HG02571 (cell line): ENCODE results near the gene PLEKHG4B.
"Not testable (repeated sequence)": the region's sequence is repeated elsewhere in the genome, so short reads cannot be mapped to it uniquely, and the experiment has no call there.

Source experiments
- ATAC-seq: cut with Tn5 transposase; IDR thresholded peaks from one replicate; pipeline ENCODE4 v1.9.1; 2021; ENCODE audit warnings: mild to moderate bottlenecking, moderate library complexity; ENCODE audit not compliant: unreplicated experiment

Gene PLEKHG4B

GRCh38 chr5:93221-93980 is 1.4 kb downstream of the PLEKHG4B start:
- ATAC-seq, result no peak

GRCh38 chr5:94113-94892 is 2.3 kb downstream of the PLEKHG4B start:
- no peak for ATAC-seq

- no peak for ATAC-seq
Measured at GRCh38 chr5:95241-95980, 3.4 kb downstream of the PLEKHG4B start.

- no peak for ATAC-seq
Measured at GRCh38 chr5:96976-97660, 5.2 kb downstream of the PLEKHG4B start.

- ATAC-seq, result no peak
Measured at GRCh38 chr5:99815-100214, 7.8 kb downstream of the PLEKHG4B start.

- no peak for ATAC-seq
Measured at GRCh38 chr5:102411-103043, 10.6 kb downstream of the PLEKHG4B start.

- not testable (repeated sequence) for ATAC-seq
Measured at GRCh38 chr5:104106-104505, 12.1 kb downstream of the PLEKHG4B start.

- ATAC-seq, result no peak
Measured at GRCh38 chr5:104778-105296, 12.9 kb downstream of the PLEKHG4B start.

GRCh38 chr5:105504-106070 is 13.6 kb downstream of the PLEKHG4B start:
- ATAC-seq, result no peak

- ATAC-seq, result no peak
Measured at GRCh38 chr5:106587-106986, 14.6 kb downstream of the PLEKHG4B start.

- no peak for ATAC-seq
Measured at GRCh38 chr5:107526-107925, 15.6 kb downstream of the PLEKHG4B start.

- ATAC-seq, result no peak
Measured at GRCh38 chr5:109826-110225, 17.9 kb downstream of the PLEKHG4B start.

GRCh38 chr5:110270-110888 is 18.4 kb downstream of the PLEKHG4B start:
- ATAC-seq, result no peak

- ATAC-seq, result no peak
Measured at GRCh38 chr5:111171-111570, 19.2 kb downstream of the PLEKHG4B start.

- no peak for ATAC-seq
Measured at GRCh38 chr5:119486-120097, 27.6 kb downstream of the PLEKHG4B start.

- no peak for ATAC-seq
Measured at GRCh38 chr5:121432-121831, 29.5 kb downstream of the PLEKHG4B start.

GRCh38 chr5:125815-126214 is 33.8 kb downstream of the PLEKHG4B start:
- ATAC-seq, result no peak

GRCh38 chr5:126806-127205 is 34.8 kb downstream of the PLEKHG4B start:
- ATAC-seq, result no peak

- ATAC-seq, result no peak
Measured at GRCh38 chr5:127886-128285, 35.9 kb downstream of the PLEKHG4B start.
